GM21390 (cell line): Measurements from ENCODE around the gene ASPRV1.
A peak's percentile ranks its signal among the peaks of the same experiment; 100 is the strongest.
"Not testable (repeated sequence)": the region's sequence is repeated elsewhere in the genome, so short reads cannot be mapped to it uniquely, and the experiment has no call there.

ENCODE experiments used
- ATAC-seq: cut with Tn5 transposase; IDR thresholded peaks from one replicate; pipeline ENCODE4 v1.9.1; 2021; ENCODE audit not compliant: unreplicated experiment

ASPRV1 gene

DNA sequence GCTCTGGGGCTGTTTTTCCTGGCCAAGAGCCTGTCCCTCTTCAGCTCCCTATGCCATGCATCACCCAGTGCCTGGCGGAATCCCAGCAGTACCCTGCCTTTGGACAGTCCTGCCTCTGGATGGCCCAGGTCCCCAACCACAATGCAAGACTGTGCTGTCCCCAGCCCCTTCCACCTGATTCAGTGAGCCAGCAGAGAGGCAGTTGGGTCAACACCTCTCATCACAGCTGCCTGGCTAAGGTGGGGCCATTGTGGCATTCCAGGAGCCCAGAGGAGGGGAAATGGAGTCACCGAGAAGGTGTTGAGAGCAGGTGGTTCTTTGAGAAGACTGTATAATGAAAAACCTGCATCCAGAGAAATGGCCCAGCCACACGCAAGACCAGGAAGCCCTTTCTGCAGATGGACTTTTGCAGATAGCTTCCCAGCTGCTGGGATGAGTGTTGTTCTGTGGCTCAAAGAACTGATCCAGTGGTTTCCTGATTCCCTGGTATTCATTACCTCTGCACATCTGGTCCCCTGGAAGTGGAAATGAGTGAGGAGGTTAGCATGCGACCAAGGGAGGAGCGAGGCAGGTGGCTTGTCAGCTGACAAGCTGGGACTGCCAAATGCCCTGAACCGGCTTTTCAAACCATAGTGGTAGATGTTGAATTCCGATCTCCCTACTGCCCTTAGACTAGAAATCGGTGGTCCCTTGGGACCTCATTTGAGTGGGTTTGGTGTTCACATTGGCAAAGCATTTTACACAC, 1.7 kb upstream of the ASPRV1 start:
- no peak for ATAC-seq

DNA sequence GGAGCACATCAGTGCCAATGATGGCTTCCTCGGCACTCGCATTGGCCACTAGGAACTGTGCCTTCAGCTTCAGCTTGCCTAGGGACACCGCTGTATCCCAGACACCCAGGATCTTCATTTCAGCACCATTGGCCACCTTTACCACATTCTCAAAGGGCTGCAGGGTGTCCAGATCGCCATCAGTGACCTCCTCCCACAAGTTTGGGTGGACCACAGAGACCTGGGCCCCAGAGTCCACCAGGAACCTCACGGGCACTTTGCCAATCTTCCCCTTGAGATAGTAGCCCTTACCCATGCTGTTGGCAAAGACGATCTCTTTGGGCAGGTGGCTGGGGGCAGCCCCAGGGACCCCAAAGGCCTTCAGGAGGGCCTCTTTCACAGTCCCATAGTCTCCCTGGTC, 610 bp downstream of the ASPRV1 start:
- ATAC-seq = no peak

DNA sequence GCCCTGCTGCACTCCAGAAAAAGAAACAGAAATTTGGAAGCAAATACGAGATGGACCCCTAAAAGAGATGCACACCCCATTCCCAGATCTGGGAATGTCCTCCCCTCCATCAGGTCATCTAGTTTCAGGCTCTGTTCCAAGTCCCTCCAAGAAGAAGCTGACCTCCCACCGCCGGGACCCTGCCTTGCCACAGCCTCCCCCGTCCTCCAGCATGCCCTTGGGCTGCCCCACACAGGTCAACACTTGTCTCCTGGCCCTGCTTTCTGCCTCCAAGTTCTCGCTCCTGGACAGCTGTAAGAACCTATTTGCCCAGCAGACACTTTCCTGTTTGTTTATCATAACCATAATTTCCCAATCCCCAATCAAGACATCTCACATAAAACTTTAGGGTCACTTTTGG, 2.0 kb downstream of the ASPRV1 start:
- ATAC-seq = no peak

DNA sequence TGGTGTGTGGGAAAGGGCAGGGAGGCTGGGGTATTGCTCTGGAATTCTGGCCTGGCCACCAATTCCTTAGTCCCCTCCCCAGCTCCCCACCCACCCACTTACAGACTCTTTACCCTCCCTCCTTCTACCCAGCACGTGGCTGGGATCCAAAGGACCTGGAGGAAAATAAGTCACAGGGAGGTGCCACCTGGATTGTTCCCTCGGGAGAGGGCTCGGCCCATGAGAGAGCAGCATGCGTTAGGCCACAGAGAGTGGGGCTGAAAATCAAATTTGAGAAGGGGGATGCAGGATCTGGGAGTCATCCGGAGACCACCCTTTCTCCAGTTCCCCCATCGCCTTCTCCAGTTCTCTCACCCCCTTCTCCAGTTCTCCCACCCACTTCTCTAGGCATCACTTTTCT, 3.0 kb downstream of the ASPRV1 start:
- no peak for ATAC-seq

DNA sequence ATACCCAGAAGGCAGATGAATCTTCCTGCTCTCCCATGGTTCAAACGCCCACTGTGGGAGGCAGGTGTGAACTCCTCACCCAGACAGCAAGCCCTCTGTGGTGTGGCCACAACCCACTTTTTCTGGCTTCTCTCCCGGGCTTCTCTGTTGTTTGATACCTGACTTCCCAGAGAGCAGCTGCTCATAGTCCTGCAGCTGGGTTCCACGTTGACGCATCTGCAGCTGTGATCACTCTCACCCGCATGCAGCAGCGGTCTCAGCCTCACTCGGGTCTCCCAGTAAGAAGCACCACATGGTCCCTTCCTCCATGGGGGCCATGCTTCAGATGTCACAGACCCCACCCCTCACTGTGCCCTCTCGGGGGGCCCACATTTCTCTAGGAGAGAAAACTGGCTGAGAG, 3.5 kb downstream of the ASPRV1 start:
- no peak for ATAC-seq

DNA sequence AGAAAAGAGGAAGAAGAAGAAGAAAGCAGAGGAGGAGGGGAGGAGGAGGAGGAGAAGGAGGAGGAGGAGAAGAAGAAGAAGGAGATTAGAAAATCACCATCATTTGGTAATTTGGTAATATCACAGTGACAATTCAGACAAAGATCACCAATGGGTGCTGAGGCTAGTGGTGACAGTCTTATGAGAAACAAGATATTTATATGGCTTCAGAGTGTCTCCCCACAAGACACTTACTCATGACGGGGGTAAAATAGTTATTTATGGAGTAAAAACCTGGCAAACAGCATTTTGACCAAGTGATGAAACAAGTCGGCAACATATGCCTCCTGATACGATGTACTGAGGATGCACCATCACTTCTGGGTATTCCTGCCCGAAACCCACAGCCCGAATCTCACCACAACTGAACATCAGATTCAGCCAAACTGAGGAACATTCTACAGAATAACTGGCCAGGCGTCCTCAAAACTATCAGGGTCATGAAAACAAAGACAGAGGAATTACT, 4.9 kb downstream of the ASPRV1 start:
- no peak for ATAC-seq

DNA sequence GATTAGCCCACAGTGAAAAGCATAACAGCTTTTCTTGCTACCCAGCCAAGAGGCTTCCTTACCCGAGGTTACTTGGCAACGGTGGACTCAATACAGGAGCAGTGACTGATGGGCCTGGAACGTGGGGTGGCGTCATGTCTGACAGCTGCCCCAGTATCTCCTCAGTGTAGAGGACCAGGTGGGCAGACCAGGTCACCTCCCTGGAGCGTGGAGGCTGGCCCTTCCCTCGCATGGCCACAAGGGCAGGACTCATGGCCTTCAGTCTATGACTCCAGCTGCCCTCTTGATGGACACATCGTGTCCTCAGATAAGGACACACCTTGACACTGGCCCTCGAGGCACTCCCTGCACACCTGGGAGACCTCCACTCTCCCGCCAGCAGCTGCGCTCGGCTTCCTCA, 6.4 kb downstream of the ASPRV1 start:
- ATAC-seq = no peak

DNA sequence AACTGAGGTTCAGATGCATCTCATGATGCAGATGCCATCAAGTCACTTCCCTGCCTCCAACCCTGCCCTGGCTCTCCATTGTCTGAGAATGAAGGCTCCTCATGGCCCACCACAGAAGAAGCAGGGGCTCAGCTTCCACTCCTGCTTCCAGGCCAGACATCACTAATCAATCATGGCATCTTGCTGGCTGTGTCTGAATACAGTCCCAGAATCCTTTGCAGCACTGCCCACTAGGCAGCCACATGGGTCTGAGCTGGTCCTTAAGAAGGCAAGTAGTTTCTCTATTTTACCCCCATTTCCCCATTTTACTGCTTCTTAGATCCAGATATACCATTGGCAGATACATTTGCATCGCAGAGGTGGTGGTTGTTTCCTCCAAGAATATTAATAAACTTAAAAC, 7.3 kb downstream of the ASPRV1 start:
- no peak for ATAC-seq

DNA sequence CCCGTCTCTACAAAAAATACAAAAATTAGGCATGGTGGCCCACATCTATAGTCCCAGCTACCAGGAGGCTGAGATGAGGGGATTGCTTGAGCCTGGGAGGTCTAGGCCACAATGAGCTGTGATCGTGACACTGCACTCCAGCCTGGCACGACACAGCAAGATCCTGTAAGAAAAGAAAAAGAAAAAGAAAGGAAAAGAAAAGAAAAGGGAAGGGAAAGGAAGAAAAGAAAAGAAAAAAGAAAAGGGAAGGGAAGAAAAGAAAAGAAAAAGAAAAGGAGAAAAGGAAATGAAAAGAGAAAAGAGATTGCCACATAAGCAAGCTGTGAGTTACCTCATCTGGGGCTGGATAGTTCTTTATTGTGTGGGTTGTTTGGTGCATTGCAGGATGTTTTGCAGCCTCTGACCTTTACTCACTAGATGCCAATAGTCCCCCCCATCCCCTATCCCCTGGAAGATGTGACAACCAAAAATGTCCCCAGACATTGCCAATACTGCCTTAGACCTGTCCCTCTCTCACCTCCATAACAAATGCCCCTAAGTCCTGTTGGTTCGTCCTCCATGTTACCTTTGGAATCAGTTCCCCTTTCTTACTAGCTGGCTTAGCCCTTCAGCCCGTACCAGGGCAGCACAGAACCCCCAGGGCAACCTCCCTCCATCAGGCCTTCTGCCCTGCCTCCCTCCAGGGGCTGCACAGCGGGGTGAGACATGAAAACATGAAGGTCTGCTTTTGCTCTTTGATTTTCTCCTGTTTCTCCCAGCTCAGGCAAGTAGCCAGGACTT, 8.9 kb downstream of the ASPRV1 start:
- ATAC-seq = no peak

DNA sequence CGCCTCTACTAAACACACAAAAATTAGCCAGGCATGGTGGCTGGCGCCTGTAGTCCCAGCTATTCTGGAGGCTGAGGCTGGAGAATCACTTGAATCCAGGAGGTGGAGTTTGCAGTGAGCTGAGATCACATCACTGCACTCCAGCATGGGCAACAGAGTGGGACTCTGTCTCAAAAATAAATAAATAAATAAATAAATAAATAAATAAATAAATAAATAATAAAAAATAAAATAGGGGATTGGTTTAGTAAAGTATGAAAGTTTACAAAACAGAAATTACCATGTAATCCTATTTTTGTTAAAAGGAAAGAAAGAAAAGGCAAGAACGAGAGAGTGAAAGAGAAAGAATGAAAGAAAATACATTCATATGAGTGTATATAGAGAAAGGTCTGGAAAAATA, 10.8 kb downstream of the ASPRV1 start:
- not testable (repeated sequence) for ATAC-seq

DNA sequence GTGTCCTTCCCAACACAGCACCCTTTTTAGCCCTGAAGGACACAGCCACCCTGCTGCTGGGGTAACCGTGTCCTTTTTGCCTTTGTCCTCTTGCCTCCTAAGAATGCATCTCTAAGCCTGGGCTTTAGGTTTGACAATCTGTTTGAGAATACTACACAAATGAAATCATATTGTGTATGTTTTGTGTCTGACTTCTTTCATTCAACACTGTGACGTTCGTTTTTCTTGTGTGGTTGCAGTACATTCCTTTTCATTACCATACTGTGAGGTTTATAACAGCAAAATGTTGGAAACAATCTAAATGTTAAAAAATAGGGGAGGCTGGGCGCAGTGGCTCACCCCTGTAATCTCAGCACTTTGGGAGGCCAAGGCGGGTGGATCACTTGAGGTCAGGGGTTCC, 11.2 kb downstream of the ASPRV1 start:
- ATAC-seq = no peak

DNA sequence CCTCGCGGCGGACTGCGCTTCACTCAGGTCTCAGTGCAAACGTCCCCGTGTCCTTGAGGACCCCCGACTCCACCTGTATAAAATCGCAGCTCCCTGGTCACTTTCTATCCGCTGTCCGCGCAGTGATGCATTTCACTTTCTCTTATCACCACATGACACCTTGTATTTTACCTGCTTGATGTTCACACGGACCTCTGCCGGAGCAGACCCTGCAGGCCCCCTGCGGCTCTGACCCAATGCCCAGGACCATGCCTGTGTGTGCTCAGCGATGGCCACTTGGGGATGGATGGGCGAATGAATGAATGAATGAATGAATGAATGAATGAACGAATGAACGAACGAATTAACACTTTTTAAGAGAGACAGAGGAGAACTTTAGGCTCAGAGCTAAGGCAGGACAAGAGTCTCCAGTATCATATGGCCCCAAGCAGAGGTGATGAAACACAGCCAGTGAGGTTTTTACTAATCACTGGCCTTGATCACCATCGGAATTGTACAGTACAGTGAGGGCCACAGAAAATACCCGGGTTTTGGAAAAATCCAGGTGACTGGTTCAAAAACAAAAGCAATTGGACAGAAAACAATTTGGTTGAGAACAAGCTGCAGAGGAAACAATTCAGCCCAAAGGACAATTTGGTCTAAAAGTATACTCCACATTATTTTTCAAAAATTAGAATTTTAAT, 12.3 kb downstream of the ASPRV1 start:
- ATAC-seq = no peak

DNA sequence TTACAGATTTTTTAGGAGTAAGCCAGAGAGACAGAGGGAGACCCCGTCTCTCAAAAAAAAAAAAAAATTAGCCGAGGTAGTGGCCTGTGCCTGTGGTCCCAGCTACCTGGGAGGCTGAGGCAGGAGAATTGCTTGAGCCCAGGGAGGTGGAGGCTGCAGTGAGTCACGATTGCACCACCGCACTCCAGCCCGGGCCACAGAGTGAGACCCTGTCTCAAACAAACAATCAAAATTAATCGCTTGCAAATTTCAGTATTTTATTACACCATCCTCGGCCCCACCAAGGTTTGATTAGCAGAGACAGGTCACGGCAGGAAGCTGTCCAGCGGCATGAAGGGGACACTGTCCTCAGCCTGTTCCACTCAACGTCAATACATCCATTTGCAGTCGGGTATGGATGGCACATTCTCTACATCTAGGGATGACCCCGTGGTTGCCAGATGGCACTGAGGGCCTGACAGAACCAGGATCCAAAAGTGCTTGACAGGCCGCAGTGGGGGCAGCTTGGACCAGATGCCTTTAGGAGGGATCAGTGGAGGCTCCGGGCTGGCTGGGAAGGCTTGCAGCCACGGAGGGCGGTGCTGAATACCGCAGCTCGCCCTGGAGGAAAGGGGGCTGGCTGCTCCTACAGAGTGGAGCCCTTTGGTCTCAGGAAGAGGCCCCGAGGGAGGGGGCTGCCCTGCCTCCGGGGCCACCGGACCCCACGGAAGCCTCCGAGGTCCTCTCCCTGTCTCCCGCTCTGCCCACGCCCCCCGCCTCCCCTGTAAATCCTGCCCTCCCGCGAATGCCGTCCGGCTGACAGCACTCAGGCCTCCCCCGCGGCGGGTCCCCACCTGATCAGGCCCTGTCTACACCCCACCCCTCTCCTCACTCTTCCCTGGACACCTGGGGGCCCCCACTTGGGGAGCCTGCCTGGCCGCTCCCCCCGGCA, 13.1 kb downstream of the ASPRV1 start:
- no peak for ATAC-seq

DNA sequence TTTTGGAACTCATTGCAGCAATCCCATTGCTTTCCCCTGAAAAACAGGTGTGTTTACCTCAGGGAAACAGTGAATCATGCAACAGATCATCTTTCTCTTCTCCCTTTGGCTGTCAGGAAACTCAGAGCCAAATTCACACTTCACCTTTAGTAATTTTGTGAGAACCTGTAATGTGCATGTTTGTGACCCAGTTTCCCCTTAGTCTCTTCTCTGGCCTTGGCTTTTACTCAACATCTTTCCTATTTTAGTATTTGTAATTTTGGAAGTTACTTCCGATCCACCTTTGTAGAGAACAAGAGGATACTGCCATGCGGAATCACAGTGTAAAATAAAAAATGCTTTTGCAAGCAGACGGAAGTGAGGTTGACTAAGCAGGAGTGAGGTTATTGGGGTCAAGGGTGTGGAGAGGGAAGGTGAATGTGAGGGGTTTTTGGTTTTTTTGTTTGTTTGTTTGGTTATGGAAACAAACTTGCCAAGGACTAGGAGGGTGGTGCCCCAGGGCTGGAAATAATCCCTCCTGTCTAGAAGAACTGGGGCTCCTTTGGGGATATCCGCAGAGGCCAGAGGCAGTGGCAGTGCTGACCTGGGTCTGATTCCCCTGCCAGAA, 14.0 kb downstream of the ASPRV1 start:
- ATAC-seq = no peak

DNA sequence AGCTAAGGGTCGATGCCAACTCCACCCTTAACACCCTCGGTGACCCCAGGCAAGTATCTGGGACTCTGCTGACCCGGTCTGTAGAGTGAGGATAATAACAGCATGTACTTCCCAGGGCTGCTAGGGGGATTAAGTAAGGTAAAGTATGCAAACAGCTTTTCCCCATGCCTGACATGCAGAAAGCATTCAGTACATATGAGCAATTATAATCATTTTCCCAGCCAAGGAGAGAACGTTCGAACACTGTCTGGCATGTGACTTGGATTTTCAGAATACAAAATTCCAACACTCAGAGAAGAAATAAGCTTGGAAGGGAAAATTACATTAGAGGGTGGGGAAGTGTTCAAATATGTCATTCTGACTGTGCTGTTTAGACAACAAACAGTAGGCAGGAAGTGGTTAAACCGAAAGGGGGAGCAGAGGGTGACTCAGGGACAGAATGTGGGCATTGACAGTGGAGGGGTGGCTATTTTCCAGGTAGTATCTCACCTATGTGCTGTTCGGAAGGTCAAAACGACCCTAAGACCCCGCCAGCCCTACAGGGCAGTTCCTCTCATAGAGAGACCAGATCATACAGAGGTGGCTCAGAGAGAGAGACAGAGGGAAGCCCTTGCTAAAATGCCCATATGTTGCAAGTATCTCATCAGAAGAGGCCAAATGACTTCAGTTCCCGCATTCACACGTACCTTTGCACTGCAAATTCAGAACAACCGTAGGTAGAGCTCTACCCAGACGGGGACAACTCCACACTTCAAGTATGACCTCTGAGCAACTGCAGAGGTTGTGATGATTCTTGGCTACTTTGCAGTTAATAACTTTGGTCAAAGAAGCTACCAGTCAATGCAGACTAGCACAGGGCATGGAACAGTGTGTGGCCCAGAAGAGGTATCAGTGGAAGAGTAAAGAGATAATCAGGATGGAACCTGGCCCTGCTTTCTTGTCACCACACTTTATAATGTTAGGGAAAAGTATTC, 14.8 kb downstream of the ASPRV1 start:
- peak; percentile 86 for ATAC-seq

DNA sequence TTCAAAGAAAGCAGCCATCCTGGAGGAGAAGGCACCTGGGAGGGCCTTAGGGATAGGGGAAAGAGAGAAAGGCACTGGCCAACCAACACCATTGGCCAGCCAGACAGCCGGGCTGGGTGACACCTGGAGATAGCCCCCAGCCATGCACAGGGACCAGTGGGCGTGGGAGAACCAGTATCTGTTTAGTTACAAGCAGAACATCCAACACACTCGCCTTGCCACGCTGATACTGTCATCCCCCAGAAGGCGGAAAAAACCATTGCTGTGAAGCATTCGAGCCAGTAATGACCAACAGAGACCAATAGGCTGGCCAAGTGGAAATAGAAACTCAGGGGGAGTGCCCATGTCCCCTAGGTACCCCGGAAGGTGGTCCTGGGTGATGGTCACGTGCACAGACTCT, 15.5 kb downstream of the ASPRV1 start:
- no peak for ATAC-seq

DNA sequence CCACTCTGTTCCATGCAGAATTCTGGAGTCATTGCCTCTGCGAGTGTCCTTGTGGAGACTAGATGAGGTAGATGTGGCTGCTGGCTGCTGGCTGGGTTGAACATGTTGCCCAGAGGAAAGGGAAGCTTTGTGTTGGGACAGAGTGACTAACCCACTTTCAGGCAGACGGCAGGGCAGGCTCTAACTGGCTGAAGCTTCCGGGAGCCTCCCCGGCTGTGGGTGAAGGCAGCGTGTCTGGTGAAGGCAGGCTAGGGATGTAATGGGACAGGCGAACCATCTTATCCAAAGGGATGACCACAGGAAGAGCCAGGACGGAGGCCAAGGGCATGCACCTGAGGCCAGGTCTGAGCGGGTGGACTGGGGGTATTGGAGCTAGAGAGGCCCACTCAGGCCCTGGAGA, 16.0 kb downstream of the ASPRV1 start:
- ATAC-seq = no peak

DNA sequence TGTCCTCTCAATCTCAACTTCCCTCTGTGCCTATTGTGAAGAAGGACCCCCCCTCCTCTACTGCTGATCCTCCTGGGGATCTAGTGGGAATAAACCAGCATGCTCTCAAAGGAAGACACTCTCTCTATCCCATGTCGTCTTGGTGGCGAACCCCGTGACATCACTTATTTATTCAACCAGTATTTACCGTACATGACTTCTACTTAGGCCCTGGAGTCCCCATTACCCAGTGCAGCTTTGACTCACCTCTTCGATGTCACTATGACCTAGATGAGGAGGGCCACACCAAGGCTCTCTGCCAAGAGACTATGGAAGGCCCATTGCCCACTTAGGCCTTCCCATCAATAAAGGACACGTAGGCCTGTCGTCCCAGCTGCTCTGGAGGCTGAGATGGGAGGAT, 16.7 kb downstream of the ASPRV1 start:
- no peak for ATAC-seq

DNA sequence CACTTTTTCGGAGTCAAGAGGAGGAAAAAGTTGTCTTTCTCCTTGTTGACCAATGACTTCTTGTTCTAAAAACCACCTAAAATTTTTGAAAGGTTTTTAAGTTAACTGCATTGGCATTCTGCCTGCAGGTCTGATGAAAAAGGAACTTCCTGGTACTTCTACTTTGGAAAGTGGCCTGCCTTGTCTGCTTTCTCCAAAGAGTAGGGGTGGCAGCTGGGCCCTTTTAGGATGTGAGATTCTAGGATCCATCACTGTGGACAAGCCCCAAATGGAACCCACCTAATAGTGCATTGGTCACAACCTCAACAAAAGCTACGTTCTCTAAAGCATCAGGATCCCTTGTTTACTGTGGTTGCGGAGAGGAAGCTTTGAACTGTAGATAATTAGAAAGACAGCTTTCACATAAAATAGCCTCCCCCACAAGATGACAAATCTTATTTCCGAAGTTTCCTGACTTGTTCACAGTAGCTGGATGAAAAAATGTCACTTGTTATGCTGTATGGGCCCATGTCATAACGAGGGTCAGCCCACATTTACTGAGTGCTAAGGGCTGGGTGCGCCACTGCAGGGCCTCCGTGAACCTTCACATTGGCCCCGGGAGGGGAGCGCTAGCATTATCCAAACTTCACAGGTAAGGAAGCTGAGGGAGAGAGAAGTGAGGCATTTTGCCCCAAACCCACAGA, 17.4 kb downstream of the ASPRV1 start:
- no peak for ATAC-seq
